GM21576 (cell line): ENCODE measurements around the gene ZNF598.
"Not testable (repeated sequence)": the region's sequence is repeated elsewhere in the genome, so short reads cannot be mapped to it uniquely, and the experiment has no call there.

Experiments used
- ATAC-seq: cut with Tn5 transposase; IDR thresholded peaks from one replicate; pipeline ENCODE4 v1.9.1; 2021; ENCODE audit warnings: mild to moderate bottlenecking, moderate library complexity; ENCODE audit not compliant: unreplicated experiment

Gene ZNF598

GRCh38 chr16:2040787-2041522 lies 31.3 kb upstream of the ZNF598 start:
- no peak for ATAC-seq

GRCh38 chr16:2040041-2040786 lies 30.6 kb upstream of the ZNF598 start:
- no peak for ATAC-seq

GRCh38 chr16:2039274-2040031 lies 29.8 kb upstream of the ZNF598 start:
- no peak for ATAC-seq

GRCh38 chr16:2038382-2039231 lies 29.0 kb upstream of the ZNF598 start:
- ATAC-seq = no peak

GRCh38 chr16:2037647-2038381 lies 28.2 kb upstream of the ZNF598 start:
- ATAC-seq = no peak

GRCh38 chr16:2037115-2037514 lies 27.5 kb upstream of the ZNF598 start:
- ATAC-seq = no peak

- no peak for ATAC-seq
Measured at GRCh38 chr16:2036200-2036966, 26.8 kb upstream of the ZNF598 start.

GRCh38 chr16:2035431-2036199 lies 26.0 kb upstream of the ZNF598 start:
- ATAC-seq = no peak

- ATAC-seq = no peak
Measured at GRCh38 chr16:2034696-2035430, 25.2 kb upstream of the ZNF598 start.

GRCh38 chr16:2033909-2034695 lies 24.5 kb upstream of the ZNF598 start:
- ATAC-seq = not testable (repeated sequence)

- no peak for ATAC-seq
Measured at GRCh38 chr16:2033057-2033908, 23.7 kb upstream of the ZNF598 start.

GRCh38 chr16:2032285-2033056 lies 22.9 kb upstream of the ZNF598 start:
- ATAC-seq = no peak

- ATAC-seq = no peak
Measured at GRCh38 chr16:2031081-2031577, 21.5 kb upstream of the ZNF598 start.

GRCh38 chr16:2030036-2030435 lies 20.4 kb upstream of the ZNF598 start:
- ATAC-seq = no peak

GRCh38 chr16:2029350-2029749 lies 19.7 kb upstream of the ZNF598 start:
- no peak for ATAC-seq
